HepG2 (cell line): ENCODE measurements around the gene NRP1. TPM values are rescaled to one million over a fixed set of nuclear protein-coding genes. Genes with fewer than 3 reads are reported as not detected.

Experiments used
- CCDC6 ChIP-seq: sonication (generic); formaldehyde crosslinking; IDR thresholded peaks from 2 replicates; pipeline ENCODE4 v1.8.1; 2022; ENCODE audit warnings: mild to moderate bottlenecking, missing genetic modification reagents, moderate library complexity
- CEBPB ChIP-seq: IDR thresholded peaks from 2 replicates; pipeline ENCODE4 v1.6.1; 2011; ENCODE audit warnings: low read depth, low read length, improper control_type of control experiment, borderline replicate concordance
- CENPX ChIP-seq: sonication (generic); formaldehyde crosslinking; IDR thresholded peaks from 2 replicates; pipeline ENCODE4 v1.9.0; 2021; ENCODE audit warnings: mild to moderate bottlenecking, missing genetic modification reagents, moderate library complexity
- GATA4 ChIP-seq: sonication (generic); IDR thresholded peaks from 2 replicates; pipeline ENCODE4 v1.6.1; 2016; ENCODE audit warnings: antibody characterized with exemption, low read depth, borderline replicate concordance
- IKZF1 ChIP-seq: fragments of 450-650 bp; IDR thresholded peaks from 2 replicates; pipeline ENCODE4 v1.7.1; 2016
- IRF2 ChIP-seq: IDR thresholded peaks from 2 replicates; pipeline ENCODE4 v1.6.1; 2018; ENCODE audit warnings: missing genetic modification reagents, missing compliant biosample characterization
- KDM2A ChIP-seq: sonication (generic); formaldehyde crosslinking; IDR thresholded peaks from 2 replicates; pipeline ENCODE4 v1.4.0; 2020; ENCODE audit warnings: low read depth, missing genetic modification reagents, borderline replicate concordance
- MAFK ChIP-seq, 2 experiments: IDR thresholded peaks in 1 of 2; conservative IDR thresholded peaks in 1 of 2; 2 replicates each; pipeline ENCODE4 v1.6.1; 2011; ENCODE audit warnings: improper control_type of control experiment in 2 of 2, low read length in 2 of 2
- MTA3 ChIP-seq: sonication (generic); formaldehyde crosslinking; IDR thresholded peaks from 2 replicates; pipeline ENCODE4 v1.4.0; 2020; ENCODE audit warnings: missing genetic modification reagents
- MZF1 ChIP-seq: sonication (generic); formaldehyde crosslinking; IDR thresholded peaks from 2 replicates; pipeline ENCODE4 v1.8.1; 2023; ENCODE audit warnings: mild to moderate bottlenecking, missing genetic modification reagents, borderline replicate concordance
- NFIB ChIP-seq: sonication (generic); formaldehyde crosslinking; IDR thresholded peaks from 2 replicates; pipeline ENCODE4 v1.9.0; 2021; ENCODE audit warnings: missing genetic modification reagents, mild to moderate bottlenecking, borderline replicate concordance
- NFRKB ChIP-seq: fragments of 450-650 bp; IDR thresholded peaks from 2 replicates; pipeline ENCODE4 v1.6.1; 2017
- RARA ChIP-seq: IDR thresholded peaks from 2 replicates; pipeline ENCODE4 v1.6.1; 2016; ENCODE audit warnings: missing genetic modification reagents, missing compliant biosample characterization
- RFX5 ChIP-seq: IDR thresholded peaks from 2 replicates; pipeline ENCODE4 v1.6.1; 2011; ENCODE audit warnings: low read depth, low read length, improper control_type of control experiment
- SMARCC2 ChIP-seq: fragments of 450-650 bp; IDR thresholded peaks from 2 replicates; pipeline ENCODE4 v1.6.1; 2017; ENCODE audit warnings: antibody characterized with exemption, mild to moderate bottlenecking
- ZBTB38 ChIP-seq: sonication (generic); formaldehyde crosslinking; IDR thresholded peaks from 2 replicates; pipeline ENCODE4 v1.5.1; 2020; ENCODE audit warnings: mild to moderate bottlenecking, missing genetic modification reagents
- ZNF124 ChIP-seq: sonication (generic); formaldehyde crosslinking; IDR thresholded peaks from 2 replicates; pipeline ENCODE4 v1.4.0; 2020; ENCODE audit warnings: missing genetic modification reagents
- polyA plus RNA-seq, 8 experiments: library from polyadenylated mRNA; depleted of rRNA in 3 of 8; stranded (reverse) in 7 of 8; unstranded in 1 of 8; fragments of >200 nt; fragmentation: Illumina TruSeq in 4 of 8; extraction: Trizol in 4 of 8; gene quantifications; 2 replicates each; pipeline versions ENCODE4 v1.2.1 to v1.2.3, GENCODE V29; 2011 to 2016; ENCODE audit warnings: low read depth in 4 of 8, missing spikeins in 1 of 8, mixed read lengths in 1 of 8; ENCODE audit not compliant: insufficient read depth in 1 of 8
- total RNA-seq, 5 experiments: library from RNA; depleted of rRNA; stranded (reverse); fragments of >200 nt; fragmentation: Illumina TruSeq; extraction: Trizol; gene quantifications; 2 replicates each; pipeline ENCODE4 v1.2.3, GENCODE V29; 2016; ENCODE audit warnings: low read depth in 1 of 5
- TF ChIP-seq, protein P1 (sequence below): sonication (generic); formaldehyde crosslinking; IDR thresholded peaks from 2 replicates; pipeline ENCODE4 v1.4.0; 2020; ENCODE audit warnings: missing genetic modification reagents, borderline replicate concordance
- TF ChIP-seq, protein P2 (sequence below): sonication (generic); formaldehyde crosslinking; IDR thresholded peaks from 2 replicates; pipeline ENCODE4 v1.4.0; 2020; ENCODE audit warnings: missing genetic modification reagents
- TF ChIP-seq, protein P3 (sequence below): IDR thresholded peaks from 2 replicates; pipeline ENCODE4 v1.4.0; 2020; ENCODE audit warnings: mild to moderate bottlenecking, missing genetic modification reagents

The NRP1 gene
- total and polyA plus RNA-seq, 2 of the 13 experiments (the other 11 are each of a cell fraction or from before 2014, with no cell fraction given), result 5.3 to 5.8 TPM

DNA sequence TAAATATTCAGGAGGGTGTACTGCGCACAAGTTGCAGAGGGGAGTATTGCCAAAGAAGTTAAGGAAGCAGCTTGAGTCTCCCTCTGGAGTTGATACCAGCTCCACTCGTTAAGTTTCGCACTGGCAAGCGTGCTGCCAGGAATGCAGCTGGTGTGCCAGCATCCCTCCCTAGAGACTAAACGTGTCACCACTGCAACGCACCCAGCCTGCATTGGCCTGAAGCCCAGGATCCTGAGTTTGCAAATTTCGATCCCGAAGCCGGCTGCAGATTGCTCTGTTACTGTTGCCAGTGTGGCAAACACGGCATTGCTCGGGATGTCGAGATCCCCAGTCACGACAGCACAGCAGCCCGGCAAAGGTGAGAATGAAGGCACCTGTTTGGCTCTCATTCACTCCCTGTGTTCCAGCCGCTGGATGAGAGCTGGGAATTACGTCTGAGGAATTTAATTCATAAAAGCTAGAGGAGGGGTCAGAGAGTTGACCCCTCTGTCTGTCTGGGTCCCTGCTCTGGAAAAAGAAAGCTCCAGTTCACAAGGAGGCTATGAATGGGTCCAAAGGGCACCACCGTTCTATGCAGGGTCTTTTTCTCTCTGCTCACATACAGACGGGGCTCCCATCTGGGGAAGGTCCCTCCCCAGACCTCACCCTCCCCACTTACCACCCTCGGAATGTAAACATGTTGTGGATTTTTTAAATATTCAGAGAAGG, 61.0 kb downstream of the NRP1 start (continued):
- TF ChIP-seq, protein P1, sequence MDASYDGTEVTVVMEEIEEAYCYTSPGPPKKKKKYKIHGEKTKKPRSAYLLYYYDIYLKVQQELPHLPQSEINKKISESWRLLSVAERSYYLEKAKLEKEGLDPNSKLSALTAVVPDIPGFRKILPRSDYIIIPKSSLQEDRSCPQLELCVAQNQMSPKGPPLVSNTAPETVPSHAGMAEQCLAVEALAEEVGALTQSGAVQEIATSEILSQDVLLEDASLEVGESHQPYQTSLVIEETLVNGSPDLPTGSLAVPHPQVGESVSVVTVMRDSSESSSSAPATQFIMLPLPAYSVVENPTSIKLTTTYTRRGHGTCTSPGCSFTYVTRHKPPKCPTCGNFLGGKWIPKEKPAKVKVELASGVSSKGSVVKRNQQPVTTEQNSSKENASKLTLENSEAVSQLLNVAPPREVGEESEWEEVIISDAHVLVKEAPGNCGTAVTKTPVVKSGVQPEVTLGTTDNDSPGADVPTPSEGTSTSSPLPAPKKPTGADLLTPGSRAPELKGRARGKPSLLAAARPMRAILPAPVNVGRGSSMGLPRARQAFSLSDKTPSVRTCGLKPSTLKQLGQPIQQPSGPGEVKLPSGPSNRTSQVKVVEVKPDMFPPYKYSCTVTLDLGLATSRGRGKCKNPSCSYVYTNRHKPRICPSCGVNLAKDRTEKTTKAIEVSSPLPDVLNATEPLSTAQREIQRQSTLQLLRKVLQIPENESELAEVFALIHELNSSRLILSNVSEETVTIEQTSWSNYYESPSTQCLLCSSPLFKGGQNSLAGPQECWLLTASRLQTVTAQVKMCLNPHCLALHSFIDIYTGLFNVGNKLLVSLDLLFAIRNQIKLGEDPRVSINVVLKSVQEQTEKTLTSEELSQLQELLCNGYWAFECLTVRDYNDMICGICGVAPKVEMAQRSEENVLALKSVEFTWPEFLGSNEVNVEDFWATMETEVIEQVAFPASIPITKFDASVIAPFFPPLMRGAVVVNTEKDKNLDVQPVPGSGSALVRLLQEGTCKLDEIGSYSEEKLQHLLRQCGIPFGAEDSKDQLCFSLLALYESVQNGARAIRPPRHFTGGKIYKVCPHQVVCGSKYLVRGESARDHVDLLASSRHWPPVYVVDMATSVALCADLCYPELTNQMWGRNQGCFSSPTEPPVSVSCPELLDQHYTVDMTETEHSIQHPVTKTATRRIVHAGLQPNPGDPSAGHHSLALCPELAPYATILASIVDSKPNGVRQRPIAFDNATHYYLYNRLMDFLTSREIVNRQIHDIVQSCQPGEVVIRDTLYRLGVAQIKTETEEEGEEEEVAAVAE (CRISPR knock-in tag), result no peak
- TF ChIP-seq MZF1 (CRISPR knock-in tag) (0 out of 2 replicates have a peak, but pooled peaks have one; percentile 37), RFX5 (peak; percentile 73; the same call in 1 of the 2 replicates), NFRKB (no peak), CCDC6 (no peak), IRF2 (CRISPR knock-in tag) (no peak), MTA3 (CRISPR knock-in tag) (no peak), ZBTB38 (peak; percentile 77), IKZF1 (no peak), CEBPB (no peak), SMARCC2 (no peak), KDM2A (CRISPR knock-in tag) (no peak), GATA4 (no peak), RARA (CRISPR knock-in tag) (0 out of 2 replicates have a peak, but pooled peaks have one; percentile 7), ZNF124 (CRISPR knock-in tag) (no peak), CENPX (CRISPR knock-in tag) (no peak), MAFK (conservative IDR thresholded peaks at IDR 0.05 in 1 of 2, IDR thresholded peaks at IDR 0.05 in 1 of 2; ENCODE audit: low read length in 2 of 2) (peak; percentile 21 to 25; a peak in 2 of 4 replicates), NFIB (CRISPR knock-in tag) (no peak)
- TF ChIP-seq, protein P2, sequence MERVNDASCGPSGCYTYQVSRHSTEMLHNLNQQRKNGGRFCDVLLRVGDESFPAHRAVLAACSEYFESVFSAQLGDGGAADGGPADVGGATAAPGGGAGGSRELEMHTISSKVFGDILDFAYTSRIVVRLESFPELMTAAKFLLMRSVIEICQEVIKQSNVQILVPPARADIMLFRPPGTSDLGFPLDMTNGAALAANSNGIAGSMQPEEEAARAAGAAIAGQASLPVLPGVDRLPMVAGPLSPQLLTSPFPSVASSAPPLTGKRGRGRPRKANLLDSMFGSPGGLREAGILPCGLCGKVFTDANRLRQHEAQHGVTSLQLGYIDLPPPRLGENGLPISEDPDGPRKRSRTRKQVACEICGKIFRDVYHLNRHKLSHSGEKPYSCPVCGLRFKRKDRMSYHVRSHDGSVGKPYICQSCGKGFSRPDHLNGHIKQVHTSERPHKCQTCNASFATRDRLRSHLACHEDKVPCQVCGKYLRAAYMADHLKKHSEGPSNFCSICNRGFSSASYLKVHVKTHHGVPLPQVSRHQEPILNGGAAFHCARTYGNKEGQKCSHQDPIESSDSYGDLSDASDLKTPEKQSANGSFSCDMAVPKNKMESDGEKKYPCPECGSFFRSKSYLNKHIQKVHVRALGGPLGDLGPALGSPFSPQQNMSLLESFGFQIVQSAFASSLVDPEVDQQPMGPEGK (CRISPR knock-in tag), result peak; percentile 59; the same call in 1 of the 2 replicates
- TF ChIP-seq, protein P3, sequence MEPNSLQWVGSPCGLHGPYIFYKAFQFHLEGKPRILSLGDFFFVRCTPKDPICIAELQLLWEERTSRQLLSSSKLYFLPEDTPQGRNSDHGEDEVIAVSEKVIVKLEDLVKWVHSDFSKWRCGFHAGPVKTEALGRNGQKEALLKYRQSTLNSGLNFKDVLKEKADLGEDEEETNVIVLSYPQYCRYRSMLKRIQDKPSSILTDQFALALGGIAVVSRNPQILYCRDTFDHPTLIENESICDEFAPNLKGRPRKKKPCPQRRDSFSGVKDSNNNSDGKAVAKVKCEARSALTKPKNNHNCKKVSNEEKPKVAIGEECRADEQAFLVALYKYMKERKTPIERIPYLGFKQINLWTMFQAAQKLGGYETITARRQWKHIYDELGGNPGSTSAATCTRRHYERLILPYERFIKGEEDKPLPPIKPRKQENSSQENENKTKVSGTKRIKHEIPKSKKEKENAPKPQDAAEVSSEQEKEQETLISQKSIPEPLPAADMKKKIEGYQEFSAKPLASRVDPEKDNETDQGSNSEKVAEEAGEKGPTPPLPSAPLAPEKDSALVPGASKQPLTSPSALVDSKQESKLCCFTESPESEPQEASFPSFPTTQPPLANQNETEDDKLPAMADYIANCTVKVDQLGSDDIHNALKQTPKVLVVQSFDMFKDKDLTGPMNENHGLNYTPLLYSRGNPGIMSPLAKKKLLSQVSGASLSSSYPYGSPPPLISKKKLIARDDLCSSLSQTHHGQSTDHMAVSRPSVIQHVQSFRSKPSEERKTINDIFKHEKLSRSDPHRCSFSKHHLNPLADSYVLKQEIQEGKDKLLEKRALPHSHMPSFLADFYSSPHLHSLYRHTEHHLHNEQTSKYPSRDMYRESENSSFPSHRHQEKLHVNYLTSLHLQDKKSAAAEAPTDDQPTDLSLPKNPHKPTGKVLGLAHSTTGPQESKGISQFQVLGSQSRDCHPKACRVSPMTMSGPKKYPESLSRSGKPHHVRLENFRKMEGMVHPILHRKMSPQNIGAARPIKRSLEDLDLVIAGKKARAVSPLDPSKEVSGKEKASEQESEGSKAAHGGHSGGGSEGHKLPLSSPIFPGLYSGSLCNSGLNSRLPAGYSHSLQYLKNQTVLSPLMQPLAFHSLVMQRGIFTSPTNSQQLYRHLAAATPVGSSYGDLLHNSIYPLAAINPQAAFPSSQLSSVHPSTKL (CRISPR knock-in tag), result peak; percentile 17; the same call in 1 of the 2 replicates
